Activated CD4-positive, alpha-beta T cell treated with anti-CD3 and anti-CD28 coated beads, Interleukin-2, amount 50 U/mL, for 16 hours (primary cell): ENCODE data around the gene RPGRIP1L.
"Not testable (repeated sequence)": the region's sequence is repeated elsewhere in the genome, so short reads cannot be mapped to it uniquely, and the experiment has no call there.

Experiments used
- DNase-seq: peaks from one replicate; pipeline ENCODE4 v3.0.0-alpha.2; 2020

The RPGRIP1L gene

DNA sequence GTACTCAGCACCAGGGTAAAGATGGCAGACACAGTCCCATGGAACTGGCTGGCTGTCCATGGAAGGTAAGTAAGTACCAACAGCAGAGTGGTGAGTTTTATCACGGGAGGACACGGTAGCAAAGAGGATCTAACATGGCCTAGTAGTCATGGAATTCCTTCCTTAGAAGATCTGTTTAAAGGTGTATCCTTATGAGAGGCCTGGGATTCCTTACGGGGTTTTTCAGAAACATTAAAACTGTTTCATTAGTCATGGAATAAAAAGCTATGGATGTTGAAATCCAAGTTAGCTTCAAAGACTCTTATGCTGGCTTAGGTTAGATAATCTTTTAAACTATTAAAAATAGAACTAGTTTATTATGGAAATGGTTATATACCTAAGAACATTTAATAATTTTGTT is 7.7 kb upstream of the RPGRIP1L start:
- no peak for DNase-seq

DNA sequence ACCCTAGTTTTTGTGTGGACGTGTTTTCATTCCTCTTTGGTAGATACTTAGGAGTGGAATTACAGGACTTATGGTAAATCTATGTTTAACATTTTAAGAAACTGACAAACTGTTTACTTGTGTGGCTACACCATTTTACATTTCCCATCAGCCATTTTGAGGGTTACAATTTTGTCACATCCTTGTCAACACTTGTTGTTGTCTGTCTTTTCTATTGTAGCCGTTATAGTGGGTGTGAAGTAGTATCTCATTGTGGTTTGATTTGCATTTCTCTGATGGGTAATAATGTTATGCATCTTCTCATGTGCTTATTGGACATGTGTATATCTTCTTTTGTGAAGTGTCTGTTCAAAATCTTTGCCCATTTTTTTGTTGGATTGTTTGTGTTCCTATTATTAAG is 4.8 kb upstream of the RPGRIP1L start:
- no peak for DNase-seq

DNA sequence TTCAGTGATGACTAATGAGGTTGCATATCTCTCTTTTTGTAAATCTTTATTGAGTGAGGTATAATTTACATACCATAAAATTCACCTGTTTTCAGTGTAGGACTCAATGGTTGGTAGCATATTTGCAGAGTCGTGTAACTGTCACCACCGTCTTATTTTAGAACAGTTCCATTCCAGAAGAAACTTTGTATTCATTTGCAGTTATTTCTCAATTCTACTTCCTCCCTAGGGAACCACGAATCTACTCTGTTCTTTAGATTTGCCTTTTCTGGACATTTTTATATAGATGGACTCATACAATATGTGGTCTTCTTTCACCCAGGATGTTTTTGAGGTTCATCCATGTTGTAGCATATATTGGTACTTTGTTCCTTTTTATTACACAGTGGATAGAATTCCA is 4.0 kb upstream of the RPGRIP1L start:
- no peak for DNase-seq

DNA sequence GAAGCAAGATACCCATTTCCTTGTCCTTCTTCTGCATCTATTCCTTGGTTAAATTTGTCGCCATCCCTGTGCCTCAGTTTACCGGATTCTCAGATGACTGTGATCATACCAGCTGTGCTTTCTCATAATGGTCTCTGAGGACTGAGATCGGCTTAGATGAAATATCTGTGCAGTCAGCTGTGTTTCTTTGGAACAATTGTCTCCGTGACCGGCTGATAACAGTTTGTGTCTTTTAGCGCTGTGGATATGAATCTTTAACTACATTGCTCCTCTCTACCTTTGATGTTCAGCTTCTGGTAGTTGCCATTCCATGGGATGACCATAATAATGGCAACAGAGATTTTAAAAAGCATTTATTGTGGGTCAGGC is 770 bp upstream of the RPGRIP1L start:
- DNase-seq = no peak

DNA sequence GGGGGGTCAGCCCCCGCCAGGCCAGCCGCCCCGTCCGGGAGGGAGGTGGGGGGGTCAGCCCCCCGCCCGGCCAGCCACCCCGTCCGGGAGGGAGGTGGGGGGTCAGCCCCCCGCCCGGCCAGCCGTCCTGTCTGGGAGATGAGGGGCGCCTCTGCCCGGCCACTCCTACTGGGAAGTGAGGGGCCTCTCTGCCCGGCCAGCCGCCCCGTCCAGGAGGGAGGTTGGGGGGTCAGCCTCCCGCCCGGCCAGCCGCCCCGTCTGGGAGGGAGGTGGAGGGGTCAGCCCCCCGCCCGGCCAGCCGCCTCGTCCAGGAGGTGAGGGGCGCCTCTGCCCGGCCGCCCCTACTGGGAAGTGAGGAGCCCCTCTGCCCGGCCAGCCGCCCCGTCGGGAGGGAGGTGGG is 5.4 kb downstream of the RPGRIP1L start:
- not testable (repeated sequence) for DNase-seq

DNA sequence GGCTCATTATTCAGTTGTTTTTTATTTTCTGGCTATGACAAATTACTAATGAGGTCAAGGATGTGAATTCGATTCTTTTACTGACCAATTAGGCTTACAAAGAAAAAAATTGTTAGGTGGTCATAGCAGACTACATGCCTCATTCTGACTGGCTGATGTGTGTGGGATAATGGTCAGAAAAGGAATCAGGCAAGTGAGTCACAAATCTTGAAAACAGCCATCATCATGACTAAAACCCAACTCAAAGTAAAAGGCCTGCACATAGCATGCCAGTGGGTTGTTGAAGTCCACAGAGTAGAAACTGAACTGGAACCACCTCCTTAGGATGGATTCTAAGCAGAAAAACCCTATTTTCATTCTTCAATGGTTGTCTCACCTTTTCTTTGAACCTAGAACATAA is 8.6 kb downstream of the RPGRIP1L start:
- DNase-seq = peak; percentile 13

DNA sequence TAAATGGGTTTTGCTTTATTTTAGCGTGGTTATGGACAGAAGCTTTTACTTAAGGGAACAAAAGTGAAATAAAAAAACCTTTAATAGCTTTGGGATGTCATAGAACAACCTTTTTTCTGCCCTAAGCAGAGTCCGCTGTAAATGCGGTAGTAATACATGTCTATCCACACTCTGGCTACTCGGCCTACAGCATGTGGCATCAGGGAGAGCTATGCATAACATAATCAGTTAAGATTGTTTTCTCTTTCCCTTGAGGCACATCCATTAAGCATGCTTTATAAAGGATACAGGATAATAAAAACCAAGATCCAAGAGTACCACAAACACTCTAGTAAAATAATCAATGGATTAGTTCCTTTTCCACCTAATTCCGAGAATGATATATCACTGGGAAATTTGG is 10.3 kb downstream of the RPGRIP1L start:
- DNase-seq = no peak

DNA sequence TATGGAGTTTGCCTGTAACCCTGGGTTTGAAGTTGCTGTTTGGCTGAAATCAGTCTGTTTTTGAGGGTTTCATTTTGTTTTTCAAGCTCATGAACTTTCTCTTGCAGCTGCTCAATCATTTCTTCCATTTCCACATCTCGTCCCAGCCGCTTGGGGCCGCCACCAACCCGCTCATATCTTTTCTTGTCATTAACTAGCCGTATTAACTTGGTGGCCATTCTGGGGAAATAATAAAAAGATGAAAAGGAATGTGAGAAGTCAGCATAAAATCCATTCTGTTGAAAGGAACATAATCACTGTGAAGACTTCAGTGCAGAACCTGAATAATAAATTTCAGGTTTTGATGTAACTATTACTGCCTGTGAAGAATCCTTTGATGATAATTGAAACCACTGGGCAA is 11.5 kb downstream of the RPGRIP1L start:
- DNase-seq = no peak

DNA sequence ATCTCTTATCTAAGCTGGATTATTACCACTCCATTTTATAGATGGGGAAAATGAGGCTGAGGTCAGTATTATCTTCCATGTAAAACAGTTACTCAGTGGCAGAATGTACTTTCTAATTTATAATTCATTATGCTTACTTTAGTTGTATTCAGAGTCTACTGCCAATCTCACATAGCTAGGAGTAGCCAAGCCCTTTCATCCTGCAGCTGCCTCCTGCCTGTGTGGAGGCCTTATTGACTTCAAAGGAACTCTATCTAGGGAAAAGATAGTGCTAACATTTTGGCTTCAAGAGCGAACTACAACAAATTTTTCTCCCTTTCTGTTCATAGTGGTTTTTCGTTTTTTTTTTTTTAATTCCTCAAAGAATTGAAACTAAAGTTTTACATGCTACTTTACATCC is 12.9 kb downstream of the RPGRIP1L start:
- DNase-seq = no peak

DNA sequence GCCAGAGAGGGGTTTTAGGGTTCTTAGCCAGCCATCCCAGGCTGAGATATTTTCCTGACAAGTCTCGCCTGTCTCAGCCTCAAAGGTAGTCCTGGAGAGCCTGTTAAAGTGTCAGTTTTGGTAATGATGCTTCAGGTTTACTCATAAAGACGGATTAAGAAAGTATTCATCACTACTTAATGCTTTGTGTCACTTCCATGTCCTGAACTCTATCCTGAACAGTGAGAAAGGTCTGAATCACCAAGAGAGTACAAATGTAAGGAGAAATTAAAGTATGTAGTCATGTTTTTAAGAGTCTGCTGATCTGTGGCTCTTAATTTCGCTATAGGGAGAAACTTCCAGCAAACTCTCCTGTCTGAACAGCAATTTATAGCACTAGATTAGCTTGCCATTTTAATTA is 14.0 kb downstream of the RPGRIP1L start:
- DNase-seq = no peak

DNA sequence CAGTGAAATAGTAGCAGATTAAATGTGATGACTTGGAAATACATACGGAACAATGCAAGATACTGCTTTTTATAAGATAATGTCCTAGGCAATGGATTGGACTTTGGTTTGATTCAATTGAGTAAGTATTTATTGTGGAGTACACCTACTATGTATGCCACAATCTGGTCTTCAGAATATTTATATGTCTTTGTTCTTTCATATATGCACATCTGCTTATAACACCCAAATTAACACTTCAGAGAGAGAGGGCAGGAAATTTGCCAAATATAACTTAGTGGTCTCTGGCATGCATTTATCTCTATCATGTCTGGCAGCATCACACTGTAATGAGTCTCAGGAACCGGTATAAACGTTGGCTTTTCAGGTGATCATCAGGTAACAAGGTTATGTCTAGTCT is 16.9 kb downstream of the RPGRIP1L start:
- no peak for DNase-seq

DNA sequence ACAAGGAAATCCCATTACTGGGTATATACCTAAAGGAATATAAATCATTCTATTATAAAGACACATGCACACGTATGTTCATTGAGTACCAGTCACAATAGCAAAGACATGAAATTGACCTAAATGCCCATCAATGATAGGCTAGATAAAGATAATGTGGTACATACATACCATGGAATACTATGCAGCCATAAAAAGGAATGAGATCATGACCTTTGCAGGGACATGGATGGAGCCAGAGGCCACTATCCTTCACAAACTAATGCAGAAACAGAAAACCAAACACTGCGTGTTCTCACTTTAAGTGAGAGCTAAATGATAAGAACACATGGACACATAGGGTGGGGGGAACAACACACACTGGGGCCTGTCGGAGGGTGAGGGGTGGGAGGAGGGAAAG is 18.3 kb downstream of the RPGRIP1L start:
- not testable (repeated sequence) for DNase-seq

DNA sequence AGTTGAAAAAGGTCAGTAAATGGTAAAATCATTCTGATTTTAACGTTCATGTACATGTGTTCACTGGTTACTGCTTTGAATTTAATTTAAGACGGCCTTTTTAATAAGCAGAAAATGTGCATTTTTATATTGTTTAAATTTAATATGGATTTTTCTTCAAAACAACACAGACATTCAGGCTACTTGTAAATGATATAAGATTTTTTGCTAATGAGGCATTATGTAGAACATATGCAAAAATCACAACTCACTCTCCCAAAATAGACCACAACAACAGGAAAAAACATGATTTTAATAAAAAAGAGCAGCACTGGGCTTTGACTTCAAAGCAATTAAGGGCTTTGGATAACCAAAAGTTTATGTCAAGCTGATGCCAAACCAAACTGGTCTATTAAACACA is 22.3 kb downstream of the RPGRIP1L start:
- DNase-seq = no peak

DNA sequence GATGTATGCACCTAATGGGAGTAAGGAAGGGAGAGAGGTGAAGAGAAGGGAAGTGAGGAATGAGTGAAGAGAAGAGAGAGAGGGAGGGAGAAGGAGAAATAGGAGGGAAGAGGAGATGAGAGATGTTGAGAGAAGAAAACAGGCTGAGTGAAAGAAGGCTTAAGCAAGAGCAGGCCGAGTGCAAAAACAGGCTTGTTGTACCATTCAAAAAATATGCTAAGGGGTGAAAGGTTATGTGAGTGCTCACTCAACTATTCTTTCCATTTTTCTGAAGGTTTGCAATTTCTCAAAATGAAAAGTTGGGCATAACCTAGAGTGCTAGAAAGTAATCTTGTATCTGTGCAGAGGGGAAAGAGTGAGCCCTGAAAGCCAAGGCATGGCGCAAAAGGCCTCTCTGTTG is 22.9 kb downstream of the RPGRIP1L start:
- no peak for DNase-seq

DNA sequence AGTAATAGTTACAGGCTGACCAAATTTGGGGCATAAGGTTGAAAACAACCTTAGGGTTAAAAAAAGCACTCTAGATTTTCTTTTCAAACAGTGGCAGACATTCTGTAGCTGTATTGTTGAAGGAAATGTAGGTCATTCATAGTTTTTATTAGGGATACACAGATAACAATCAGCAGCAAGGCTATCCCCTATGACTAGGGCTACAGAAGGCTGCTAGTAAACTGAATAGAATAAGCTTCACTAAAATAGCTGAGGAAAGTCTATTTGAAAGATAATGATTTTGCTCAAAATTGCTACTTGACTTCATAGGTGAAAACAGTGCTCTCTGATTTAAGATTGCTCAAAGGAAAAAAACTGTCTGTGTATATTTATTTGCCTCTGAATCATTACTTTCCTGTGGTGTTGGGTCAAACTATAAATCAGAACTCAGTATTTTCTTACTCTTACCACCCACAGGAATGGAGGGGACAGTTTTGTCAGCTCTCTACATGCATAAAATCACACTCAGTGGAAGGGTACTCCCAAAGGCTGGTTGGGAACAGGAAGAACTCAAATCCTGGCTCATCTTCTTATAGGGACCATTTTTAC is 24.8 kb downstream of the RPGRIP1L start:
- no peak for DNase-seq

DNA sequence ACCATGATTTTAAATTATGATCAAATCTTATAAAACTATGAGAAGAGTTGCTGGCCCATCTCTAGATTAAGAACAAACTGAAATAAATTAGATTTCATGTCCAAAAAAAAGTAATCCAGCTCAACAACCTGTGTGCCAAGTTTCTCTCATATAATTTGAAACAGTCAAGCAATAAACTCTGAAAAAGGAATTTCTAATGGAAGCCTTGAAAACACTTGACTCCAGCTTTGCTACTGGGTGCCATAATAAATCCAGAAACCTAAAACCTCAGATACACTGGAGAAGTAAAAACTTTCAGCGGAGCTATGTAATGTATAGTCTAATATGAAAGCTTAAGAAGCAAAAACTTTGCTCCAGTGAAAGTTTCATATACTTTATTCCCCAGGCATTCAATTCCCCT is 25.5 kb downstream of the RPGRIP1L start:
- no peak for DNase-seq

DNA sequence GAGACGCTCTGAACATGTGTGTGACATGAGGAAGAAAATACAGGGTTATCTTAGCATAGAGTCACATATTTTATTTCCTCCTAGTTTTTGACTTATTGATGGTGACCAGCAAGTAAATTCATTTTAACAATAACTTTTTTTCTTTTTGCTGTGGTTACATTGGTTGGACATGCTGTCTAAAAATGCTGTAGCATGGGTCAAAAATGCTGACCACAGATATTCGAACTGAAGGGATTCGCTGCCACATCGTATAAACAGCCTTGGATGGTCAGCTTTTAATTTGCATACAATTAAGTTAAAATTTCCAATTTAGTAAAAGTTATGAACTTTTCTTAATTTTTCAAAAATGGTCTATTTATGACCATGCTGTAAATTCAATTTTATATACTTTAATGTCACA is 30.5 kb downstream of the RPGRIP1L start:
- DNase-seq = no peak

DNA sequence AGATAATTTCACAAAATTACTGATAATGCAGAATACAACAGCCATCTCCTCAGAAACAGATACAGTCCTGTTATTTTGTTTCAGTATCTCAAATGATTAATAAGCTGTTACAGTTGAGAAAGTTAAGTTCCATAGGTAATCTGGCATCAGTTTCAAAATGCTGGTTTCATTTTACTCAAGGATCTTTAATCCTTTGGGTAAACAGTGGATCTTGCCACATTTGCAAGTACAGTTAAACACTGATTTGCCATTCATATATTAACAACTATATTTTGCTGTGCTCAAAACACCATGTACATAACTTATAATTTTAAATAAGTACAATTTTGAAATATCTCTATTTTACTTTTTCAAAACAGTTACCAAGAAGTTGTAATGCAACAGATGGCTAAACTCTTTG is 31.2 kb downstream of the RPGRIP1L start:
- no peak for DNase-seq

DNA sequence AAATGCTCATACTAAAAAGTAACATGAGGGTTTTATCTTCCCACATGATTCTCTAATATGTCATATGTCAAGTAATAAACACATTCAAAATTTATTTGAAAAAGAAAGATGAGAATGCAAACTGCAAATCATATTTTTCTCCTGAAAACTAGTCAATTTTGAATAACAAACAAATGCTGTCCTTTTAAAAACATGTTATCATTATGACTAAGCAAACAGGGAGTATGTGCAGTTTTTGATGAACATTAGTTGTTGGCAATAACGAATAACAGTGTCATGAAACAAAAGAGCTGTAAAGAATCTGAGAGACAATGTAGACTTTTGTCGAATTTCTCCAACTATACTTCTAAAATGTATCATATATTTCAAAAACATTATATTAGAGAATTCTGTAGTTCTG is 34.8 kb downstream of the RPGRIP1L start:
- peak; percentile 7 for DNase-seq

DNA sequence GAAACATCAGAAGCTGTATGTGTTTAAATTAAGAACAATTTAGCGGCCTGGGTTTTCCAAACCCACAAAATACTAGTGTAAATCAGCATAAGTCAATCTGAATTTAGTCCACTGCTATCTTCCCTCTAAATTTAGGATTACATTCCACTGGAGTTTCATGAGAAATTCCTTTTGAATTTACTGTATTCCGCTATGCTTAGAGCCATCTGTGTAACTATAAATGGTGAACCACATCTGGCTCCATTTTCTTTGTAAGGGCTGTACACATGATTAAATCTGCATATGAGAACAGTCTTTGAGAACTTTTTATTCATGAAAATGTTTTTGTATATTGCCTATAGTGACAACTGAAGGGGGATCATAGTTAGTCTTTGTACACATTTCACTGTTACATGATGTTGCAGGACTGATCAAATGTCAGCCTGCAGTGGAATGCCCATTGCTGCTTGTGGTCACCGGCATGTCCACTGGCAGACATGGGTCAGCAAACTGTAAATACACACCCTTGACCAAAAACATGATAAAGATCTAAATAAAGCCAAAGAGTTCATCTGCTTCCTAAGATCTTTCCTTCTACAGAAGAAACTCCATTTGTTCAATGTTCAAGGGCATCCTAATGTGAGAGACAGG is 36.8 kb downstream of the RPGRIP1L start:
- DNase-seq = no peak

DNA sequence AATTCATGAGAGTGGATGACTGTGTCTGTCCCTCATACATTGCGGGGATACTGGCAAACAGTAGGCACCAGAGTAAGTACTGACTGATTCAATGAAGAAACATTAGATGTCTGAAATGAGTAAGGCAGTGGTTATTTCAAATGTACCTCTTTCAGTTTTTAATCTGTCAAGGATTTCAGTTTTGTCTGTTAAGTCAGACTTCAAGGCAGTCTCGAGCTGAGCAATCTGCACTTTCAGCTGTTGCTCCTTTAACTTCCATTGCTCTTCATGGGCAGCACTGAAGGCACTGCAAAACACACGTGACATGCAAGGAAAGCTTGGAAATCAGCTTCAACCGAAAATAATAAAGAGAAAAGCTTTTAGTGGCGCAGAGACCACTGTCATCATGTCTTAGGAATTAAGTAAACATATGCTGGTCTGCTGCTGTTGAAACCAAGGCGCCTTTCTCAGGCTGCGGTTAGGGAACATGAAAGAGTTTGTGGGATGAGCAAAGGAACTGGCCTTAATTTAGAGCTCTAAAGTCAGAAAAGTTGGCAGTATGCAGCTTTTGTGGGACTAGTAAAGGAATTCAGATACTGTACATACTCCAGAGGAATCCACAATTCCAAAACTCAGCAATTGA is 38.8 kb downstream of the RPGRIP1L start:
- DNase-seq = peak; percentile 85

DNA sequence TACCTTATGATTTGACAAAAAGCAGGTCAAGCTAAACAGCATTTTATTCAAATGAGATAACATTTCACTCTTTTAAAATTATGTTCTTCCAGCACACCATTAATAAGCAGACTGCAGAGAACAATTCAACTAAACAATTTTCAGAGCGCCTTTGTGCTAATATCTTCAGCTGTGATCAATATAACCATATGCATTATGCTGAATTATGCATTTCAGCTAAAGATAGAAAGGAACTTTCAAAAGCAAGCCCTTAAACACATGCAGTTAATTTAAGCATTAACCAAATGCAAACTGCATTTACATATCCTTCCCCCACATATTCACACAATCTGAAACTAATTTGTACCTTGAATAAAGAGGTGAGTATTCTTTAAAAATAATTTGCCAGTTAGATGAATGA is 41.6 kb downstream of the RPGRIP1L start:
- no peak for DNase-seq

DNA sequence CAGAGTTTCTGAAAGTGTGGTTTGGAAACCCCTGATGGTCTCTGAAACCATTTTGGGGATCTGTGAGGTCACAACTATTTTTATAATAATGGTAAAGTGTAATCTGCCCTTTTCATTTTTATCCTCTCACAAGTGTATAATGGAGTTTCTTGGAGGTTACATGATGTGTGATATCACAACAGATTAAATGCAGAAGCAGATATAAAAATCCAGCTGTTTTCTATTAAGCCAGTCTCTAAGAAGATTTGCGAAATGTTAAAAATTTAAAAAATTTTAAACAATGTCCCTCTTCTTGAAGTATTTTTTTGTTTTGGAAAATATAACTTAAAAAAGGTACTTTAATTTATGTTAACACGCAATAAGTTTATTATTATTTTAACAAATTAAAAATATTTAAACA is 48.7 kb downstream of the RPGRIP1L start:
- no peak for DNase-seq

DNA sequence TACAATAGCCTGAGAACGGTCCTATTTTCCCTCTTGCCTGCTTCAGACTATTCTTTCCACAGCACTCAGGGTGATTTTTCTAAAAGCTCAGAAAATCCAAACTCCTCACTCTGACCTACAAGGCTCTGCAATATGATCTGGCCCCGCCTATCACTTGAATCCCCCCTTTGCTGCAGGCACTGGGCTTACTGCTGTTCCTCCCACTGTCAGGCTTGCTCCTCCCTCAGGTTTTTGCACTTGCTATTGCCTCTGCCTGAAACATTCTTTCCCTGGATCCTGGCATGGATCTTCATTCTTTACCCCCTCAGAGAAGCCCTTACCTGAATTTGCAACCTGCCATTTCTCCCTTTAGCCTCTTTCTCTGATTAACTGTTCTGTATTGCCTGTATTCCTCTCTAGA is 52.3 kb downstream of the RPGRIP1L start:
- DNase-seq = no peak

DNA sequence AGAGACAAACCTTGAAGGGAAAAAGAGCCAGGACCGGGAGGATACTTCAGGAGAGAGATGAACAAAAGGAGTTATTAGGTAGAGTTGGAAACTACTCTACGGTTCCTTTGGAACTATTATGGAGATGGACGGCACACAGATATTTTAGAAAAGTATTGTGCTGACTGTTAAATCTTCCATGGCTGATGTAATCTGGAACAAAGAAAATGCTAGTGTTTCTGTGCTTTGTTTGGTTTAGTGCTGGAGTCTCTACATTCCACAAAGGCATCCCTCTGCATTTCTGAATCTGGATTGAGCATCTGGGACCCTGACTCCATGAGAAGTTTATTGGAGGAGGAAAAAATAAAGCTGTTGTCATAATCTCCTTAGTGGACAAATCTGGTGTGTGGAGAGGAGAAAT is 57.2 kb downstream of the RPGRIP1L start:
- DNase-seq = no peak
